Measurements from ENCODE around the gene SHC4.

- TF ChIP-seq CTCF (IDR thresholded peaks at IDR 0.05; ENCODE audit: insufficient read depth, low read length) (no peak), SPI1 (IDR thresholded peaks at IDR 0.05; ENCODE audit: borderline replicate concordance, low read depth) (no peak), POLR2AphosphoS5 (IDR thresholded peaks at IDR 0.05; ENCODE audit: low read depth) (no peak), GABPA (IDR thresholded peaks at IDR 0.05; ENCODE audit: low read depth) (no peak)
- TF ChIP-seq, protein P1, sequence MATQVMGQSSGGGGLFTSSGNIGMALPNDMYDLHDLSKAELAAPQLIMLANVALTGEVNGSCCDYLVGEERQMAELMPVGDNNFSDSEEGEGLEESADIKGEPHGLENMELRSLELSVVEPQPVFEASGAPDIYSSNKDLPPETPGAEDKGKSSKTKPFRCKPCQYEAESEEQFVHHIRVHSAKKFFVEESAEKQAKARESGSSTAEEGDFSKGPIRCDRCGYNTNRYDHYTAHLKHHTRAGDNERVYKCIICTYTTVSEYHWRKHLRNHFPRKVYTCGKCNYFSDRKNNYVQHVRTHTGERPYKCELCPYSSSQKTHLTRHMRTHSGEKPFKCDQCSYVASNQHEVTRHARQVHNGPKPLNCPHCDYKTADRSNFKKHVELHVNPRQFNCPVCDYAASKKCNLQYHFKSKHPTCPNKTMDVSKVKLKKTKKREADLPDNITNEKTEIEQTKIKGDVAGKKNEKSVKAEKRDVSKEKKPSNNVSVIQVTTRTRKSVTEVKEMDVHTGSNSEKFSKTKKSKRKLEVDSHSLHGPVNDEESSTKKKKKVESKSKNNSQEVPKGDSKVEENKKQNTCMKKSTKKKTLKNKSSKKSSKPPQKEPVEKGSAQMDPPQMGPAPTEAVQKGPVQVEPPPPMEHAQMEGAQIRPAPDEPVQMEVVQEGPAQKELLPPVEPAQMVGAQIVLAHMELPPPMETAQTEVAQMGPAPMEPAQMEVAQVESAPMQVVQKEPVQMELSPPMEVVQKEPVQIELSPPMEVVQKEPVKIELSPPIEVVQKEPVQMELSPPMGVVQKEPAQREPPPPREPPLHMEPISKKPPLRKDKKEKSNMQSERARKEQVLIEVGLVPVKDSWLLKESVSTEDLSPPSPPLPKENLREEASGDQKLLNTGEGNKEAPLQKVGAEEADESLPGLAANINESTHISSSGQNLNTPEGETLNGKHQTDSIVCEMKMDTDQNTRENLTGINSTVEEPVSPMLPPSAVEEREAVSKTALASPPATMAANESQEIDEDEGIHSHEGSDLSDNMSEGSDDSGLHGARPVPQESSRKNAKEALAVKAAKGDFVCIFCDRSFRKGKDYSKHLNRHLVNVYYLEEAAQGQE (IDR thresholded peaks at IDR 0.05; ENCODE audit: insufficient replicate concordance, low read depth): no peak
These were observed 59.0 kb downstream of the SHC4 start for GRCh38 chr15:48904758-48905157.
